ENCODE data around the gene HLCS.

HLCS gene

GRCh38 chr21:36745459-36745858 lies 221.0 kb downstream of the HLCS start:
- Histone ChIP-seq H3K4me1 (ENCODE audit: control insufficient read depth in 5 of 5, insufficient read depth in 5 of 5, low read length in 5 of 5) (peaks cover 0 to 20% (median 9%) of the 10 kb centered on the region in 5 donors), H3K4me3 (ENCODE audit: low read depth in 1 of 5, low read length in 5 of 5) (no peak overlapping the region), H3K36me3 (ENCODE audit: control insufficient read depth in 5 of 5, insufficient read depth in 5 of 5, low read length in 5 of 5) (no peaks in the 10 kb centered on the region), H3K27me3 (ENCODE audit: control insufficient read depth in 5 of 5, insufficient read depth in 4 of 5, low read length in 5 of 5) (peaks cover 0 to 27% (median 10%) of the 10 kb centered on the region in 5 donors), H3K9me3 (ENCODE audit: control insufficient read depth in 5 of 5, low read length in 5 of 5) (no peaks in the 10 kb centered on the region), H3K27ac (ENCODE audit: low read depth, low read length) (no peak overlapping the region), H3K9ac (ENCODE audit: low read length in 5 of 5) (no peak overlapping the region)

GRCh38 chr21:36744560-36745231 lies 221.8 kb downstream of the HLCS start:
- Histone ChIP-seq H3K36me3 (ENCODE audit: control insufficient read depth in 5 of 5, insufficient read depth in 5 of 5, low read length in 5 of 5) (no peaks in the 10 kb centered on the region), H3K4me1 (ENCODE audit: control insufficient read depth in 5 of 5, insufficient read depth in 5 of 5, low read length in 5 of 5) (peaks cover 0 to 16% (median 9%) of the 10 kb centered on the region in 5 donors), H3K27me3 (ENCODE audit: control insufficient read depth in 5 of 5, insufficient read depth in 4 of 5, low read length in 5 of 5) (peaks cover 0 to 27% (median 10%) of the 10 kb centered on the region in 5 donors), H3K4me3 (ENCODE audit: low read depth in 1 of 5, low read length in 5 of 5) (no peak overlapping the region), H3K9ac (ENCODE audit: low read length in 5 of 5) (no peak overlapping the region), H3K27ac (ENCODE audit: low read depth, low read length) (no peak overlapping the region), H3K9me3 (ENCODE audit: control insufficient read depth in 5 of 5, low read length in 5 of 5) (no peaks in the 10 kb centered on the region)

- Histone ChIP-seq H3K4me1 (ENCODE audit: control insufficient read depth in 5 of 5, insufficient read depth in 5 of 5, low read length in 5 of 5) (peaks cover 0 to 16% (median 9%) of the 10 kb centered on the region in 5 donors), H3K36me3 (ENCODE audit: control insufficient read depth in 5 of 5, insufficient read depth in 5 of 5, low read length in 5 of 5) (no peaks in the 10 kb centered on the region), H3K9ac (ENCODE audit: low read length in 5 of 5) (no peak overlapping the region), H3K9me3 (ENCODE audit: control insufficient read depth in 5 of 5, low read length in 5 of 5) (no peaks in the 10 kb centered on the region), H3K4me3 (ENCODE audit: low read depth in 1 of 5, low read length in 5 of 5) (no peak overlapping the region), H3K27ac (ENCODE audit: low read depth, low read length) (no peak overlapping the region), H3K27me3 (ENCODE audit: control insufficient read depth in 5 of 5, insufficient read depth in 4 of 5, low read length in 5 of 5) (peaks cover 0 to 27% (median 10%) of the 10 kb centered on the region in 5 donors)
Measured at GRCh38 chr21:36744190-36744559, 222.3 kb downstream of the HLCS start.

GRCh38 chr21:36743446-36743845 lies 223.0 kb downstream of the HLCS start:
- H3K4me1 ChIP-seq (ENCODE audit: control insufficient read depth in 5 of 5, insufficient read depth in 5 of 5, low read length in 5 of 5), result peaks cover 0 to 16% (median 9%) of the 10 kb centered on the region in 5 donors
- H3K27ac ChIP-seq (ENCODE audit: low read depth, low read length), result no peak overlapping the region
- no peaks in the 10 kb centered on the region for H3K9me3 ChIP-seq (ENCODE audit: control insufficient read depth in 5 of 5, low read length in 5 of 5)
- H3K36me3 ChIP-seq (ENCODE audit: control insufficient read depth in 5 of 5, insufficient read depth in 5 of 5, low read length in 5 of 5), result no peaks in the 10 kb centered on the region
- H3K4me3 ChIP-seq (ENCODE audit: low read depth in 1 of 5, low read length in 5 of 5), result no peak overlapping the region
- no peak overlapping the region for H3K9ac ChIP-seq (ENCODE audit: low read length in 5 of 5)
- peaks cover 0 to 27% (median 10%) of the 10 kb centered on the region in 5 donors for H3K27me3 ChIP-seq (ENCODE audit: control insufficient read depth in 5 of 5, insufficient read depth in 4 of 5, low read length in 5 of 5)

- Histone ChIP-seq H3K9me3 (ENCODE audit: control insufficient read depth in 5 of 5, low read length in 5 of 5) (no peaks in the 10 kb centered on the region), H3K4me1 (ENCODE audit: control insufficient read depth in 5 of 5, insufficient read depth in 5 of 5, low read length in 5 of 5) (peaks cover 0 to 13% (median 6%) of the 10 kb centered on the region in 5 donors), H3K27me3 (ENCODE audit: control insufficient read depth in 5 of 5, insufficient read depth in 4 of 5, low read length in 5 of 5) (peaks cover 0 to 23% (median 10%) of the 10 kb centered on the region in 5 donors), H3K36me3 (ENCODE audit: control insufficient read depth in 5 of 5, insufficient read depth in 5 of 5, low read length in 5 of 5) (no peaks in the 10 kb centered on the region), H3K27ac (ENCODE audit: low read depth, low read length) (no peak overlapping the region), H3K9ac (ENCODE audit: low read length in 5 of 5) (no peak overlapping the region), H3K4me3 (ENCODE audit: low read depth in 1 of 5, low read length in 5 of 5) (no peak overlapping the region)
Measured at GRCh38 chr21:36743008-36743407, 223.5 kb downstream of the HLCS start.

GRCh38 chr21:36741506-36741905 lies 225.0 kb downstream of the HLCS start:
- Histone ChIP-seq H3K4me3 (ENCODE audit: low read depth in 1 of 5, low read length in 5 of 5) (no peak overlapping the region), H3K36me3 (ENCODE audit: control insufficient read depth in 5 of 5, insufficient read depth in 5 of 5, low read length in 5 of 5) (no peaks in the 10 kb centered on the region), H3K4me1 (ENCODE audit: control insufficient read depth in 5 of 5, insufficient read depth in 5 of 5, low read length in 5 of 5) (peaks cover 0 to 6% (median 0%) of the 10 kb centered on the region in 5 donors), H3K27ac (ENCODE audit: low read depth, low read length) (no peak overlapping the region), H3K27me3 (ENCODE audit: control insufficient read depth in 5 of 5, insufficient read depth in 4 of 5, low read length in 5 of 5) (peaks cover 0 to 27% (median 10%) of the 10 kb centered on the region in 5 donors), H3K9me3 (ENCODE audit: control insufficient read depth in 5 of 5, low read length in 5 of 5) (no peaks in the 10 kb centered on the region), H3K9ac (ENCODE audit: low read length in 5 of 5) (no peak overlapping the region)

GRCh38 chr21:36738489-36739126 lies 227.9 kb downstream of the HLCS start:
- Histone ChIP-seq H3K9me3 (ENCODE audit: control insufficient read depth in 5 of 5, low read length in 5 of 5) (peaks cover 0 to 7% (median 0%) of the 10 kb centered on the region in 5 donors), H3K9ac (ENCODE audit: low read length in 5 of 5) (no peak overlapping the region), H3K4me3 (ENCODE audit: low read depth in 1 of 5, low read length in 5 of 5) (no peak overlapping the region), H3K4me1 (ENCODE audit: control insufficient read depth in 5 of 5, insufficient read depth in 5 of 5, low read length in 5 of 5) (no peaks in the 10 kb centered on the region), H3K27ac (ENCODE audit: low read depth, low read length) (no peak overlapping the region), H3K27me3 (ENCODE audit: control insufficient read depth in 5 of 5, insufficient read depth in 4 of 5, low read length in 5 of 5) (peaks cover 0 to 26% (median 18%) of the 10 kb centered on the region in 5 donors), H3K36me3 (ENCODE audit: control insufficient read depth in 5 of 5, insufficient read depth in 5 of 5, low read length in 5 of 5) (no peaks in the 10 kb centered on the region)

- Histone ChIP-seq H3K36me3 (ENCODE audit: control insufficient read depth in 5 of 5, insufficient read depth in 5 of 5, low read length in 5 of 5) (no peaks in the 10 kb centered on the region), H3K4me3 (ENCODE audit: low read depth in 1 of 5, low read length in 5 of 5) (no peak overlapping the region), H3K9me3 (ENCODE audit: control insufficient read depth in 5 of 5, low read length in 5 of 5) (peaks cover 0 to 7% (median 0%) of the 10 kb centered on the region in 5 donors), H3K27me3 (ENCODE audit: control insufficient read depth in 5 of 5, insufficient read depth in 4 of 5, low read length in 5 of 5) (peaks cover 0 to 27% (median 18%) of the 10 kb centered on the region in 5 donors), H3K9ac (ENCODE audit: low read length in 5 of 5) (no peak overlapping the region), H3K27ac (ENCODE audit: low read depth, low read length) (no peak overlapping the region), H3K4me1 (ENCODE audit: control insufficient read depth in 5 of 5, insufficient read depth in 5 of 5, low read length in 5 of 5) (no peaks in the 10 kb centered on the region)
Measured at GRCh38 chr21:36735724-36736320, 230.6 kb downstream of the HLCS start.

GRCh38 chr21:36735201-36735515 lies 231.3 kb downstream of the HLCS start:
- H3K27ac ChIP-seq (ENCODE audit: low read depth, low read length), result no peak overlapping the region
- no peaks in the 10 kb centered on the region for H3K4me1 ChIP-seq (ENCODE audit: control insufficient read depth in 5 of 5, insufficient read depth in 5 of 5, low read length in 5 of 5)
- H3K27me3 ChIP-seq (ENCODE audit: control insufficient read depth in 5 of 5, insufficient read depth in 4 of 5, low read length in 5 of 5), result peaks cover 0 to 25% (median 21%) of the 10 kb centered on the region in 5 donors
- no peak overlapping the region for H3K9ac ChIP-seq (ENCODE audit: low read length in 5 of 5)
- H3K36me3 ChIP-seq (ENCODE audit: control insufficient read depth in 5 of 5, insufficient read depth in 5 of 5, low read length in 5 of 5), result no peaks in the 10 kb centered on the region
- H3K4me3 ChIP-seq (ENCODE audit: low read depth in 1 of 5, low read length in 5 of 5), result no peak overlapping the region
- peaks cover 0 to 7% (median 0%) of the 10 kb centered on the region in 5 donors for H3K9me3 ChIP-seq (ENCODE audit: control insufficient read depth in 5 of 5, low read length in 5 of 5)
